GM19023 (cell line): ENCODE data around the gene KDM2A.
"Not testable (repeated sequence)": the region's sequence is repeated elsewhere in the genome, so short reads cannot be mapped to it uniquely, and the experiment has no call there.

Source experiments
- ATAC-seq: cut with Tn5 transposase; IDR thresholded peaks from one replicate; pipeline ENCODE4 v1.9.1; 2021; ENCODE audit warnings: mild to moderate bottlenecking, moderate library complexity; ENCODE audit not compliant: unreplicated experiment

KDM2A gene

DNA sequence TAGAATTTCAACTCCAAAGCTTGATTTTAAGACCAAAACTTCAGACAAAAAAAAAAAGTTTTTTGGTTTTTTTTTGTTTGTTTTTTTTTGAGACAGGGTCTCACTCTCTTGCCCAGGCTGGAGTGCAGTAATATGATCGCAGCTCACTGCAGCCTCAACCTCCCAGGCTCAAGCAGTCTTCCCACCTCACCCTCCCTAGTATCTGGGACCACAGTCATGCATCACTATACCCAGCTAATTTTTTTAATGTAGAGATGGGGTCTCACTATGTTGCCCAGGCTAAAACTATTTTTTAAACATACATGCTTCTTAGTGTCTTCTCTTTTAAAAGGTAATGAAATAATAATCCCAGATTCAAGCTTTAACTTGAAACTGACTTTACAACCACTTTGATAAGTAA, 111.8 kb downstream of the KDM2A start:
- ATAC-seq, result no peak

DNA sequence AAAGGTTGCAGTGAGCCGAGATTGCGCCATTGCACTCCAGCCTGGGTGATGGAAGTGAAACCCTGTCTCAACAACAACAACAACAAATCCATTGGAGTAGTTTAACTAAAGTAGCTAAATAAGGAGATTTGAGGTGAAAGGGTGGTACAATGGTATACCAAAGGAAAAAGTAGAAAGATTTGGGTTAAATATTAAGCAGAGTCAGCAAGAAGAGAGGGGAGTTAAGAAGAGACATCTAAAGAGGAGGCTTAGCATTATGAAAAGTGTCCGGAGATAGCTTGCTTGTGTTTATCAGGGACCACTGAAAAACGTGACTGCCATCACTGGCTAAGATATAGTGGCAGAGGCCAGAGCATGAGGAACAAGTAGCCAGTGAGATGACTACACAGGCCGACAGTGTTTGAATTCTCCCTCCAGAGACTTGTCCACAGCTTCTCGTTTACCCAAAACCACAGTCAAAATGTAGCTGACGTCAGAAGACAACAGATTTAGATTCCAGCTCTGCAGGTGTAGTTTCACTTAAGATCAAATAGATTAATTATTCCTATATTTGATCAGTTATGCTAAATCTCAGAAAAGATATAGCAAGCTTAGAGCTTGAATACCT, 114.6 kb downstream of the KDM2A start:
- no peak for ATAC-seq

GRCh38 chr11:67234571-67234970, 115.5 kb downstream of the KDM2A start:
- ATAC-seq, result not testable (repeated sequence)

DNA sequence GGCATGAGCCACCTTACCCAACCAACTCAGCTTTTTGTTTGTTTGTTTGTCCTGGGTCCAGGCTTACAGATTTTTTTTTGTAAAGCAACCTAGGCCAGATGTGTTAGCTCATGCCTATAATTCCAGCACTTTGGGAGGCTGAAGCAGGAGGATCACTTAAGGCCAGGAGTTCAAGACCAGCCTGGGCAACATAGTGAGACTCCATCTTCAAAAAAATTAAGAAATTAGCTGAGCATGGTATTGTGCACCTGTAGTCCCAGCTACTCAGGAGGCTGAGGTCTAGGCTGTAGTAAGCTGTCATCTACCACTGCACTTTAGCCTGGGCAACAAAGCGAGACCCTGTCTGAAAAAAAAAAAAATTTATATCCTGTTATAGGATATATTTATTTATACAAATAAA, 118.5 kb downstream of the KDM2A start:
- no peak for ATAC-seq

DNA sequence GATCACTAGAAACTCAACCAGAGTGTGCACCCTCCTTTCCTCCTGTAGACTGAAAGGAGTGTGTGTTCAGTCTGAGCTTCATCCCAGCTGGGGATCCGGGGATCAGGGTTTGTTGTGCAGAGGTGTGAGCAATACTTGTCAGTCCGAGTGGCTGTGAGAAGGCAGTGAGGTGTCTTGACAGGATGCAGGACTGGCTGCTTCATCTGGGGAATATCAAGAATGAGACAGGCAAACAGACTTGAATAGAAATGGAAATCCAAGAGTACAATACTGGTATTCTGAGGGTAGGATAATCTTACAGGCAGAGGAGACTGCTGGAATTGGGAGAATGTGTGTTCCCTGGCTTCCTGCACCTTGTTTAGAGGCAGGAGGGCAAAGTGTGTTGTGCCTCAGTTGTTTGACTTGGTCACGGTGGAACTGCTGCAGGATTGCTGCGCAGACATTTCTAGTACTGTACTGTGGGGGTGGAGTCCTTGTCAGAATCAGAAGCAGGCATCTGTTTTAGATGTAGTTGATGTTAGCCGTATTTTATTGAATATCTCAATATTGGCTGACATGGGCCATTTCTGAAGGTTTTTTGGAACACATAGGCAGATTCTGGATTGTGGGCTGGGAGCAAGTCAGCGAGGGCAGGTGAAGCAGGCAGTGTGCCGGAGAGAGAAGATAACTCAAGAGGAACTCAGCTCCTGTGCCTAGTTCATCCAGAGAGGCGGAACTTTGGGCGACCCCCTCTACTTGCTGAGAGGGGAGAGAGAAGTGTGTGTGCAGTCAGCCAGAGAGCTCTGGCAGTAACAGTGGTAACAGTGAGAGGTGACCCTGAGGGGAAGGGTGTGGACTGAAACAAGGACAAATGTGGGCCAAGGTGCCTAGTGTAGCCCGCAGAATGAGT, 120.1 kb downstream of the KDM2A start:
- no peak for ATAC-seq

DNA sequence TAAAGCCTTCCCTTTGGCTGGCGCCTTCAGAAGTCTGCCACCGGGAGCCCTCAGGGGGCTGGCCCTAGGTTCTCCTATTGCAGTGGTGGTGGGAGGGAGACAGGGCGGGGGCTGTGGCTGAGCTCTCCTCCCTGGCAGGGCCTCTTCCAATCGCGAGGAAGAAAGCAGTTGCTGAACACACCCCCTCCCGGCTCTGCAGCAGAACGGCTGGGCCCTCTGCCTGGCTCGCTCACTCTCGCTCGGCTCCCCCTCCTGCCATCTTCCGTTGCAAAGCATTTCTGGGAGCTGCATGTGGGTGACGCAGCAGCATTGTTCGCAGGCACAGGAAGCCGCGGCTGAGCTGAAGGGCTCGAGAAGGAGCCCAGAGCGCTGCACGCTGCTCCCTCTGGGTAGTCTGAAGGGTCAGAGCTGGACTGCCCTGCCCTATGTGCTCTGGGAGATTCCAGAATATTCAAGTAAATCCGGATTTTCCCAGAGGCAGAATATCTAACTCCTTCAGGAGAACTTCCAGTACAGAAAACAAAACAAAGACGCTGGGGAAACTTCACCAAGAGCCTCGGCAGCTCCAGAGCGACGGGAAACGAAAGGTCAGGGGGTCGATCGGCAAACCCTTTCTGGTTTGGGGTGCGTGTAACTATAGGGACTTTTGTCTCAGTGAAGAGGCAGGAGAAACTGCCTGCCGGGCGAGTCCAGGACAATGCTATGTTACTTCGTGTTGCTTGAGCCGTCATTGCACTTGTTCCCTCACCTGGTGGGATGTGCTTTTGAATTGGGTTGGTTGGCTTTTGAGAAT, 120.9 kb downstream of the KDM2A start:
- ATAC-seq, result peak; percentile 91

DNA sequence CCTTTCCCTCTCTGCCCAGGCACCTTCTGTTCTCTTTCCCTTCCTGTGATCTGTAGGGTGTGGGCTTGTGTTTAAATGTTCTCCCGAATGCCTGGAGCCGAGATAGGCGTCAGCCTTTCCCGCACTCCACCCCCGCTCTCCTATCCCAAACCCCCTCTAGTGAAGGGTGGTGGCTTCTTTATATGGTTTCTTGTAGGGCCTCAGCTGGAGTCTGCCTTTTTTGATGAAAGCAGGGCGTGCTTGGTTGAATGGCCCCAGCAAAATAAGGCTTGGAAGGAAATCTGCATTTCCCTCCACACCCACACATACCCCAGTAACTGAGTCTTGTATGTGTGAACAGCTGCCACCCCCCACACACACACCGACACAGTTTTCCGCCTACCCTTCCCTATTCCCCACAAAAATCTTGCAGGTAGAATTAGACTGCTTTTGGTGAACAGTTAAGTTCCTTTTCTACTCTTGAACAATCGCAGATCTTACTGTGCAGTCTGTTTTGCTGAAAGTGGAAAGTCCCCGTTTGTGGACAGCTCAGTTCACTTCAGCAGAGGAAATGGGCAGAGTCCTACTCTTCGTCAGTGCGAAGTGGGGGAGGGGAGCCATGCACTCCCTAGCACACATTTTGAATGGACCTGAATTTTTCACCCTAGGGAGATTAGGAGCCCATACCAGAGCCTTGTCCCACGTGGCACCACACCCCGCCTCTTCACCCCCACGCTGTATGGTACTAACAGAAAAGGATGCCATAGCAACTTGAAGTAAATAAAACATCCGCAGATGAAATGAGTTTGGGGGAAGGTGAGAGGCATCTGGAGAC, 121.7 kb downstream of the KDM2A start:
- ATAC-seq, result no peak

GRCh38 chr11:67242548-67242947, 123.5 kb downstream of the KDM2A start:
- no peak for ATAC-seq

DNA sequence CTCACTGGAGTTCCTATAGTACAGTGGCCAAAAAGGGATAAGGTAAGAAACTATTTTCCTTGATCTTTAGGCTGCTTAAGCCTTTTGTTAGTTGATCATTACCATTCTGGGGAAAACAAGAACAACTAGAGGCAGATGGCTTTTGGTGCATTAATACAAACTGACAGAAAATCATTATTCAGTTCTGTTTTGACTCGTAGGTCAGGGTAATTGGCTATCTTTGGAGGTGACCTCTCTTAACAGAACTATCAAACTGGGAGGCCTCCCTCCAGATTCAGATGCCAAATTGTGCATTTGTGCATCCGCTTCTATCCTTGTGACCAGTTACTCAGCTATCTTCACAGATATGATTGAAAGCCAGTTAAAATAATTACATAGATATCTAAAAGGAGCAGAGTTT, 124.0 kb downstream of the KDM2A start:
- no peak for ATAC-seq

DNA sequence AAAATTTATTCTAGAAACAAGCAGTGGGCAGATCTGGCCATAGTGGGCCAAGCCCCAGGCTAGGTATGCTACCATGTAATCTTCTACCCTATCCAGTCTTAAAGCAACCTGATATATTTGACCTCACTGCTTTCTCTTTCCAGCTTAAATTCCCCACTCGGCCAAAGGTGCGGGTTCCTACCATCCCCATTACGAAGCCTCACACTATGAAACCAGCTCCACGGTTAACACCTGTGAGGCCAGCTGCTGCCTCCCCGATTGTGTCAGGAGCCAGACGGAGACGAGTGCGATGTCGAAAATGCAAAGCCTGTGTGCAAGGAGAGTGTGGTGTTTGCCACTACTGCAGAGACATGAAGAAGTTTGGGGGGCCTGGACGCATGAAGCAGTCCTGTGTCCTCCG, 126.0 kb downstream of the KDM2A start:
- no peak for ATAC-seq

GRCh38 chr11:67247946-67248550, 129.0 kb downstream of the KDM2A start:
- ATAC-seq, result no peak

DNA sequence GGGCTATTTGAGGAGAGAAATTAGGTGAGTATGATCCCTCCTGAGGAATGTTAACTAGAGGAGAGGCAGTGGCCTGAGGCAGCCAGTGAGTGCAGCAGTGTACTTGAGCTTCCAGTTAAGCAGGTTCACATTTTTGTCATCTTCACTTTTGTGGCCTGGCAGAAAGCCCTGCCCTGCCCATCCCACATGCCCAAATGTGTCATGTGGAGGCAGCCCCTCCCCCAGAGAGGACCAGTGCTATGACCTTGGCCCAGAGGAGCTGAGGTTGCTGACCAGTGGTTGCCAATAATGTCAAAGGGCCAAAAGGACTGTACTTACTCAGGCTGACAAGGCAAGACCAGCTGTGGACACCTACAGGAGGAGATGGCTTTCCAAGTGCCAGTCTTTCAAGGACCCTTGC, 129.6 kb downstream of the KDM2A start:
- ATAC-seq, result no peak

- no peak for ATAC-seq
These were observed 131.3 kb downstream of the KDM2A start for GRCh38 chr11:67250059-67251043.

DNA sequence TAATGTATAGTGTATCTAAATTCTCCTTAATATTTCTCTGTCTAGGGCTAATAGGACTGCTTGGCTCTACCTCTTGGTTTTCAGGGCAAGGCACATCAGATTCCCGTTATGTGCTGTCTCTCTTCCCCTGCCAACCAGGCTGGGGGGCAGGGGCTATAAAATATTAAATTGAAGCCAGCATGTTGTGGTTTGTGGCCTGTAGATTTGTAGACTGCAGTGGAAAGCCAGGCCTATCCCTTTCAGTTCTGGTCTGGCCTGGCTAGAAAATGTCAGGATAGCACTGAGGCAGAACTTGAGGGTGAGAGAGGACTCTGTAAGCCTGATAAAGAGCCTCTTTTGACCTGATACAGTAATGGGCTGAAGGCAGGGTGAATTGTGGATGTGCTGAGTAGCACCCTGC, 132.8 kb downstream of the KDM2A start:
- no peak for ATAC-seq

GRCh38 chr11:67252831-67253239, 133.8 kb downstream of the KDM2A start:
- ATAC-seq, result no peak

GRCh38 chr11:67253872-67254624, 135.0 kb downstream of the KDM2A start:
- ATAC-seq, result no peak

- no peak for ATAC-seq
These were observed 135.7 kb downstream of the KDM2A start for GRCh38 chr11:67254798-67255197.

DNA sequence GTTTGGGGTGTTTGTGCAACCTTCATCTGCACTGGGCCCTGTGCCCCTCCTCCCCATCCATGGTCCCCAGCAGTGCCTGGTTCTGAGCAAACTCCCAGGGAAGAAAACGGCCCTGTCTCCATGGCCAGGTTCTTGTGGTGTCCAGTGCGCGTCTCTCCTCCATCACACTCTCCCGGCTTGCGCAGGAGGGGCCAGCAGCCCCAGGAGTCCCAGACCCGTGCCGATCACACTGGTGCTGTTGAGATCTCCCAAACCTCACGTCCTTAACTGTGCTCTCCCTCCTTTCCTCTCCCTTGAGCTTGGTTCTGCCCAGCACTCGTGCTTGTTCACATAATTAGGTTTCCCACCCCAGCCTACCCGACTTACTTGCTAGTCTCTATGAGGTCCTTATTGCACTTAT, 136.3 kb downstream of the KDM2A start:
- no peak for ATAC-seq

DNA sequence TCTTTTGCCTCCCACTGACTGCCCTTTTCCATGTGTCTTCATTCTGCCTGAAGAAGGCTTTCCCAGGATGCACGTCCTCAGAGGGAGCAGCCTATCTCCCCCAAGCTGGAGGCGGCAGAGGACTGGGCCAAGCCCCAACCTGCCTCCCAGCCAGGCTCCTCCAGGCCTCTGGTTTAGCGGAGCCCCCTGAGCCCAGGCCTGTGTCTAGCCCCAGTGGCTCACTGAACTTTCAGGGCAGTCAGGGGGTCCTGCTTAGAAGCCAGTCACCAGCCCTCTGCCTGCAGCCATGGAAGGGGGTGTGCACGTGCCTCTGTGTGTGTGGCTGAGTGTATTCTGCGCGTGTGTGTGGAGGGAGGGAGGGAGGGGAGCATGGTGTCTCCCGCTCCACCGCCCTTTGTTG, 136.8 kb downstream of the KDM2A start:
- ATAC-seq, result no peak
